ENCODE data around the gene TMEM109.

GRCh38 chr11:60875366-60876167 lies 38.4 kb upstream of the TMEM109 start:
- TF ChIP-seq, protein P1, sequence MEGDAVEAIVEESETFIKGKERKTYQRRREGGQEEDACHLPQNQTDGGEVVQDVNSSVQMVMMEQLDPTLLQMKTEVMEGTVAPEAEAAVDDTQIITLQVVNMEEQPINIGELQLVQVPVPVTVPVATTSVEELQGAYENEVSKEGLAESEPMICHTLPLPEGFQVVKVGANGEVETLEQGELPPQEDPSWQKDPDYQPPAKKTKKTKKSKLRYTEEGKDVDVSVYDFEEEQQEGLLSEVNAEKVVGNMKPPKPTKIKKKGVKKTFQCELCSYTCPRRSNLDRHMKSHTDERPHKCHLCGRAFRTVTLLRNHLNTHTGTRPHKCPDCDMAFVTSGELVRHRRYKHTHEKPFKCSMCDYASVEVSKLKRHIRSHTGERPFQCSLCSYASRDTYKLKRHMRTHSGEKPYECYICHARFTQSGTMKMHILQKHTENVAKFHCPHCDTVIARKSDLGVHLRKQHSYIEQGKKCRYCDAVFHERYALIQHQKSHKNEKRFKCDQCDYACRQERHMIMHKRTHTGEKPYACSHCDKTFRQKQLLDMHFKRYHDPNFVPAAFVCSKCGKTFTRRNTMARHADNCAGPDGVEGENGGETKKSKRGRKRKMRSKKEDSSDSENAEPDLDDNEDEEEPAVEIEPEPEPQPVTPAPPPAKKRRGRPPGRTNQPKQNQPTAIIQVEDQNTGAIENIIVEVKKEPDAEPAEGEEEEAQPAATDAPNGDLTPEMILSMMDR (IDR thresholded peaks at IDR 0.05), result no peak
- no peak for TF ChIP-seq POLR2A (IDR thresholded peaks at IDR 0.05)
